Cardiac muscle cell (in vitro differentiated cells and primary cell): ENCODE results near the gene KCNMB2. TPM values are rescaled to one million over a fixed set of nuclear protein-coding genes. Genes with fewer than 3 reads are reported as not detected.

ENCODE experiments used
- DNase-seq, 2 donors: peaks; one replicate each; pipeline versions ENCODE4 v3.0.0 to v3.0.0-alpha.2; 2010 to 2017; ENCODE audit warnings: low read depth in 1 of 2, low spot score in 1 of 2
- H3K27ac ChIP-seq: fragments of 200-600 bp; sonication (generic); 2 replicates; pipeline ENCODE4 v1.5.1; 2016
- H3K27me3 ChIP-seq: fragments of 200-600 bp; sonication (generic); 2 replicates; pipeline ENCODE4 v1.6.0; 2016; ENCODE audit warnings: control low read depth
- H3K36me3 ChIP-seq: fragments of 200-600 bp; sonication (generic); 2 replicates; pipeline ENCODE4 v1.5.1; 2016; ENCODE audit warnings: control low read depth
- H3K4me1 ChIP-seq: fragments of 200-600 bp; sonication (generic); 2 replicates; pipeline ENCODE4 v1.8.1; 2017; ENCODE audit warnings: low read depth, mild to moderate bottlenecking, mixed run types
- H3K4me3 ChIP-seq: fragments of 200-600 bp; sonication (generic); 2 replicates; pipeline ENCODE4 v1.5.1; 2016; ENCODE audit warnings: mild to moderate bottlenecking
- H3K9me3 ChIP-seq: fragments of 200-600 bp; sonication (generic); 2 replicates; pipeline ENCODE4 v1.5.1; 2017; ENCODE audit warnings: low read depth, mild to moderate bottlenecking, control low read depth
- CTCF ChIP-seq: IDR thresholded peaks from 2 replicates; pipeline ENCODE4 v1.5.1; 2012; ENCODE audit warnings: low read depth, mild to moderate bottlenecking, low read length
- polyA plus RNA-seq: library from polyadenylated mRNA; unstranded; fragments of >200 nt; fragmentation: Nextera tagmentation; extraction: Ambion mirVana; gene quantifications from 2 replicates; pipeline ENCODE4 v1.2.1, GENCODE V29; 2016
- total RNA-seq: library from RNA; depleted of rRNA; stranded (reverse); fragments of >200 nt; gene quantifications from 2 replicates; pipeline ENCODE4 v1.2.3, GENCODE V29; 2016

Gene KCNMB2
- total and polyA plus RNA-seq, 2 experiments from 2014 or later, result 0.33 TPM; not detected in 1

GRCh38 chr3:178507507-178508442, 28.5 kb upstream of the KCNMB2 start:
- H3K27ac ChIP-seq, result no peak overlapping the region
- H3K36me3 ChIP-seq, result no peaks in the 10 kb centered on the region
- DNase-seq, result no peak
- TF ChIP-seq CTCF, result no peak
- H3K4me1 ChIP-seq, result no peaks in the 10 kb centered on the region
- H3K9me3 ChIP-seq, result no peaks in the 10 kb centered on the region
- H3K27me3 ChIP-seq, result no peaks in the 10 kb centered on the region
- no peak overlapping the region for H3K4me3 ChIP-seq

- Histone ChIP-seq H3K36me3 (no peaks in the 10 kb centered on the region), H3K4me1 (no peaks in the 10 kb centered on the region), H3K27ac (no peak overlapping the region), H3K4me3 (no peak overlapping the region), H3K27me3 (no peaks in the 10 kb centered on the region), H3K9me3 (no peaks in the 10 kb centered on the region)
- no peak for TF ChIP-seq CTCF
- no peak for DNase-seq
Measured at GRCh38 chr3:178508443-178508825, 27.8 kb upstream of the KCNMB2 start.

GRCh38 chr3:178510496-178510895, 25.7 kb upstream of the KCNMB2 start:
- Histone ChIP-seq H3K4me3 (no peak overlapping the region), H3K27ac (no peak overlapping the region), H3K27me3 (no peaks in the 10 kb centered on the region), H3K4me1 (no peaks in the 10 kb centered on the region), H3K36me3 (no peaks in the 10 kb centered on the region), H3K9me3 (no peaks in the 10 kb centered on the region)
- TF ChIP-seq CTCF, result no peak
- no peak for DNase-seq

- no peak for DNase-seq
- Histone ChIP-seq H3K4me1 (no peaks in the 10 kb centered on the region), H3K27ac (no peak overlapping the region), H3K9me3 (no peaks in the 10 kb centered on the region), H3K36me3 (no peaks in the 10 kb centered on the region), H3K4me3 (no peak overlapping the region), H3K27me3 (no peaks in the 10 kb centered on the region)
- no peak for TF ChIP-seq CTCF
Measured at GRCh38 chr3:178512647-178513046, 23.6 kb upstream of the KCNMB2 start.

- Histone ChIP-seq H3K36me3 (no peaks in the 10 kb centered on the region), H3K27ac (no peak overlapping the region), H3K9me3 (no peaks in the 10 kb centered on the region), H3K27me3 (no peaks in the 10 kb centered on the region), H3K4me1 (no peaks in the 10 kb centered on the region), H3K4me3 (no peak overlapping the region)
- peak in 1 of 2 donors; percentile 26 for DNase-seq
- no peak for TF ChIP-seq CTCF
Measured at GRCh38 chr3:178513546-178514380, 22.5 kb upstream of the KCNMB2 start.
